WI38 (cell line): ENCODE measurements around the gene GALNT12.

ENCODE experiments used
- H3K4me3 ChIP-seq: 2 replicates; pipeline ENCODE4 v1.5.1; 2011; ENCODE audit warnings: low read depth, mild to moderate bottlenecking, control low read depth, low read length
- TF ChIP-seq, protein P1 (sequence below): IDR thresholded peaks from 2 replicates; pipeline ENCODE4 v1.5.1; 2012; ENCODE audit warnings: low read depth, mild to moderate bottlenecking, control low read depth, low read length

Gene GALNT12

GRCh38 chr9:98869078-98869745 lies 61.7 kb downstream of the GALNT12 start:
- no peak overlapping the region for H3K4me3 ChIP-seq
- TF ChIP-seq, protein P1, sequence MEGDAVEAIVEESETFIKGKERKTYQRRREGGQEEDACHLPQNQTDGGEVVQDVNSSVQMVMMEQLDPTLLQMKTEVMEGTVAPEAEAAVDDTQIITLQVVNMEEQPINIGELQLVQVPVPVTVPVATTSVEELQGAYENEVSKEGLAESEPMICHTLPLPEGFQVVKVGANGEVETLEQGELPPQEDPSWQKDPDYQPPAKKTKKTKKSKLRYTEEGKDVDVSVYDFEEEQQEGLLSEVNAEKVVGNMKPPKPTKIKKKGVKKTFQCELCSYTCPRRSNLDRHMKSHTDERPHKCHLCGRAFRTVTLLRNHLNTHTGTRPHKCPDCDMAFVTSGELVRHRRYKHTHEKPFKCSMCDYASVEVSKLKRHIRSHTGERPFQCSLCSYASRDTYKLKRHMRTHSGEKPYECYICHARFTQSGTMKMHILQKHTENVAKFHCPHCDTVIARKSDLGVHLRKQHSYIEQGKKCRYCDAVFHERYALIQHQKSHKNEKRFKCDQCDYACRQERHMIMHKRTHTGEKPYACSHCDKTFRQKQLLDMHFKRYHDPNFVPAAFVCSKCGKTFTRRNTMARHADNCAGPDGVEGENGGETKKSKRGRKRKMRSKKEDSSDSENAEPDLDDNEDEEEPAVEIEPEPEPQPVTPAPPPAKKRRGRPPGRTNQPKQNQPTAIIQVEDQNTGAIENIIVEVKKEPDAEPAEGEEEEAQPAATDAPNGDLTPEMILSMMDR = no peak

DNA sequence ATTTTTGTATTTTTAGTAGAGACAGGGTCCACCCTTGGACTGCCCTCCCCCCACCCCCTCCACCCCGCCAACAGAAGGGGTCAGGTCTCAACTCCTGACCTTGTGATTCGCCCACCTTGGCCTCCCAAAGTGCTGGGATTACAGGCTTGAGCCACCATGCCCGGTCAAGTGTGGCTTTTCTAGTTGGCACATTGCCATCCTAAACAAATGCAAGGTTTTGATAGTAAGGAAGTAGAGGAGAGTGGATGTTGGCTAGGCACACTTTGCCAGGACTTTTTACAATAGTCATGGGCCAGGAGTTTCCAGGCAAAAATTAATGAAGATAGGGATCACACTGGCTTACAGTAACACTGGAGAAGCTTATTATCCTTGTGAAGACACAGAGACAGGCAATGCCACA lies 62.4 kb downstream of the GALNT12 start:
- TF ChIP-seq, protein P1 = no peak
- no peak overlapping the region for H3K4me3 ChIP-seq

DNA sequence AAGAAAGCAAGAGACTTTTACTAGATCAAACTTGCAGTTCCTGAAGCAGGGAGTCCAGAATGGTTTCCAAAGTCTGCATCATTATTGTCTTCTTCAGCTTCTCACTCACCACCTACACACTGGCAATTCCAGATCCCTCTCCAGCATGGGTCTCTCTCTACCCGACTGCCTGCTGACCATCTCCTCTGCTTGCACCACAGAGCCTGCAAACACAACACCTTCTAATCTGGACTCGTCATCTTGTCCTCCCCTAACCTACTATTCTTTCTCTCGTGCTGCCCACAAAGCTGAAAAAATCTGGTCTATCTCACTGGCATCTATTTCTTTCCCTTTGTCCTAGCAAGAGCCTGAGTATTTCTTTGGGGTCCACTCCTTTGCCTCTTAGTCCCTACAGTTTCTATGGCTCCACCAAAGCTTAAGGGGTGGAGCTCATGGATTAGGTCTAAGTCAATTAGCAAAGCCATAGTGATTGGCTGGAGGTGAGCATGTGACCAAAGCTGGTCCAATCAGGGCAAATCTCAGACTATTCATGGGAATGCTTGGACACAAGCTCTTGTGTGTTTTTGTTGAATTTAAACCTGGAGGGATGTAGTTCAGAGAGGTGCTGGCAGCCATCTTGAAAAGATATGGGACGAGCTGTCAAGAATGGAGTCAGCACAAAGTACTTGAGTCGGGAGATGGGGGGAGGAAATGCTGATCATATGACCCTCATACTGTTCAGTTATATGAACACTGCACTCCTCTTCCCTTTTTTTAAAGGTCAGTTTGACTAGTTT lies 63.5 kb downstream of the GALNT12 start:
- TF ChIP-seq, protein P1 = no peak
- H3K4me3 ChIP-seq = no peak overlapping the region

- no peak overlapping the region for H3K4me3 ChIP-seq
- TF ChIP-seq, protein P1 = no peak
These were observed 64.1 kb downstream of the GALNT12 start for GRCh38 chr9:98871558-98872065.

DNA sequence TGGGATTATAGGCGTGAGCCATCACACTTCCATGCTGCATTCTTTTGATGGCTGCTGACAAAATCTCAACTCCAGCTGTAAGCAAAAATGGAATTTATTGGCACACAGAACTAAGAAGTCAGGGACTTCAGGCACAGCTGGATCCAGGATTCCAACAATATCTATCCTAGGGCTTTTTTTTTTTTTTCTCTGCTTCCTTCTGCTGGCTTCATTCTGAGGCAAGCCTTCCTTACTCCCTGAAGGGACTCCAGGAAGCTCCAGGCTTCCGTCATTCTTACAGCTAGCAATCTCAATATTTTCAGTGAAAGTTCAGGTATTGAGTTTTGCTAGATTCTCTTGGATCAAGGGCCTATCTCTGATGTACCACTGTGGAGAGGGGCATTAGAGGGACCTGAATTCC lies 66.1 kb downstream of the GALNT12 start:
- H3K4me3 ChIP-seq = no peak overlapping the region
- TF ChIP-seq, protein P1 = no peak

DNA sequence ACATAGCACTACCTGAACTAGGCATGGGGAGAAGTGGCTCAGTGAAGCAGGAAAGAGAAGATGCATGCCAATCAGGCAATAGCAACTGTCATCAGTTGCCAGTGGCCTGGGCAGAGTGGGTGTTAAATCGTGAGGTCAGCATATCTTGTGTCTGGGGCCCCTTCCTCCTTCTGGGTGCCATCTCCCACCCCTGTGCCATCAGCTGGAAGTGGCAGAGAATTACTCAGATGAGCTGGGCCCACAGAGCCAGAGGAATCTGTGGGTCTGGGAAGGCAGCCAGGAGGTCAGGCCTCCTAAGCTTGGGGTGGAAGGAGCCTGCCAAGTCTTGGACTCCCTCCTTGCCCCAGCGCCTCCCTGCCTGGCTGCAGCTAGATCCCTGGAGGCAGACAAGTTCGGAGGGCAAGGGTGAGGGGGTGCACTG lies 66.5 kb downstream of the GALNT12 start:
- H3K4me3 ChIP-seq = no peak overlapping the region
- TF ChIP-seq, protein P1 = no peak

DNA sequence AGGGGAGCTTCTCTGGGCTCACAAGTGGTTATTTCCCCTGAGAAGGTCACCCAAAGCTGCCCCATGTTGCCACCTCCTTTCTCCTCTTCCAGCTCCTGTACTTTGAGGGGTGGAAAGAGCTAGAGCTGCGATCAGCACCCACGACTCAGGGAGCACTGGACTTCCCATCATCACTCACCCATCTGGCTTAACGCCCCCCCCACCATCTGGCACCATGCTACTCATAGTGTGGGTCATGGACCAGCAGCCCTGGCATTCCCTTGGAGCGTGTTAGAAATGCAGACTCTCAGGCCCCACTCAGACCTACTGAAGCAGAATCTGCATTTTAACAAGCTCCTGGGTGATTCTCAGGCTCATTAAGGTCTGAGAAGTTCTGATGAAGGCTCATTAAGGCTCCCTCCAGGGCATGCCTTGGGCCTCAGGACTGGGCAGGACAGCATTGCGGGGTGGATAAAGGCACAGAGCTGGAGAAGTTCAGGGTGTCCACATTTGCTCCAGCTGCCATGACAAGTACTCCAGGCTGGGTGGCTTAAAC lies 67.3 kb downstream of the GALNT12 start:
- H3K4me3 ChIP-seq = no peak overlapping the region
- TF ChIP-seq, protein P1 = no peak
